A549 (cell line): Measurements from ENCODE around the gene UBR7. TPM values are rescaled to one million over a fixed set of nuclear protein-coding genes. Genes with fewer than 3 reads are reported as not detected.

Experiments
- ATAC-seq, 2 experiments: fragments of 200-7000 bp in 1 of 2; fragments of >200 bp in 1 of 2; cut with Nextera tagmentation in 1 of 2; cut with Tn5 transposase in 1 of 2; 3 replicates each; pipeline versions ENCODE4 v1.8.0 to v1.9.1; 2018 to 2020; ENCODE audit warnings: mild to moderate bottlenecking in 1 of 2, moderate library complexity in 1 of 2
- CTCF ChIA-PET: fragments of 300-600 bp; sonication (Branson Sonifier 250); formaldehyde crosslinking; extraction: SDS; loops from one replicate; lab custom pipeline; 2021; ENCODE audit warnings: antibody characterized with exemption, inconsistent platforms; lab: Yijun Ruan, JAX
- POLR2A ChIA-PET: fragments of 350-600 bp; formaldehyde crosslinking; extraction: SDS; loops from one replicate; lab custom pipeline; 2021; ENCODE audit warnings: antibody characterized with exemption, inconsistent platforms; lab: Yijun Ruan, JAX
- DNase-seq, 2 experiments: peaks; one replicate each; pipeline versions ENCODE4 v3.0.0 to v3.0.0-alpha.2; 2011 to 2016; ENCODE audit warnings: low read depth in 1 of 2, low spot score in 1 of 2
- FAIRE-seq: peaks from 2 replicates; lab custom pipeline; 2011; peaks lifted over from hg19 to GRCh38; lab: Jason Lieb, UNC
- H3K27ac ChIP-seq, 2 experiments: fragments of >200 bp; sonication (Bioruptor Twin); formaldehyde crosslinking; 3 replicates each; pipeline ENCODE4 v1.5.1; 2016 to 2017
- H3K4me1 ChIP-seq: fragments of >200 bp; sonication (Bioruptor Twin); formaldehyde crosslinking; 3 replicates; pipeline ENCODE4 v1.6.1; 2016
- H3K4me2 ChIP-seq: fragments of >200 bp; sonication (Bioruptor Twin); formaldehyde crosslinking; 3 replicates; pipeline ENCODE4 v1.6.1; 2016
- H3K4me3 ChIP-seq: fragments of >200 bp; sonication (Bioruptor Twin); formaldehyde crosslinking; 3 replicates; pipeline ENCODE4 v1.5.1; 2016
- H3K9me3 ChIP-seq: fragments of >200 bp; sonication (Bioruptor Twin); formaldehyde crosslinking; 3 replicates; pipeline ENCODE4 v1.6.1; 2016
- CBX8 ChIP-seq: fragments of 200-600 bp; sonication (generic); IDR thresholded peaks from 2 replicates; pipeline ENCODE4 v1.6.1; 2016
- CHD2 ChIP-seq: fragments of 150-350 bp; IDR thresholded peaks from 2 replicates; pipeline ENCODE4 v1.6.1; 2014; ENCODE audit warnings: low read length; ENCODE audit not compliant: partially characterized antibody
- EHF ChIP-seq: fragments of 250-450 bp; sonication (Bioruptor Pico); IDR thresholded peaks from 2 replicates; pipeline ENCODE4 v1.5.0; 2020; ENCODE audit warnings: mild to moderate bottlenecking
- HEYL ChIP-seq: fragments of 250-450 bp; sonication (Bioruptor Pico); IDR thresholded peaks from 2 replicates; pipeline ENCODE4 v1.8.0; 2021; ENCODE audit warnings: mild to moderate bottlenecking, moderate library complexity
- KDM5A ChIP-seq: fragments of 200-600 bp; sonication (generic); IDR thresholded peaks from 2 replicates; pipeline ENCODE4 v1.6.1; 2016; ENCODE audit warnings: antibody characterized with exemption, mild to moderate bottlenecking
- MAFK ChIP-seq: fragments of 450-650 bp; IDR thresholded peaks from 2 replicates; pipeline ENCODE4 v1.6.1; 2014; ENCODE audit not compliant: partially characterized antibody
- MYC ChIP-seq: IDR thresholded peaks from 2 replicates; pipeline ENCODE4 v1.6.1; 2012; ENCODE audit warnings: mild to moderate bottlenecking, inconsistent platforms, low read length, improper control_type of control experiment, borderline replicate concordance
- NFE2L2 ChIP-seq: fragments of 150-350 bp; conservative IDR thresholded peaks from 2 replicates; pipeline ENCODE4 v1.6.1; 2014; ENCODE audit warnings: low read length
- NR3C1 ChIP-seq: fragments of >200 bp; sonication (Bioruptor Twin); formaldehyde crosslinking; IDR thresholded peaks from 3 replicates; pipeline ENCODE4 v1.6.1; 2017
- PBX3 ChIP-seq: IDR thresholded peaks from 2 replicates; pipeline ENCODE4 v1.6.1; 2012
- RAD21 ChIP-seq, 2 experiments: fragments of >200 bp in 1 of 2; sonication (Bioruptor Twin) in 1 of 2; formaldehyde crosslinking in 1 of 2; IDR thresholded peaks in 1 of 2; conservative IDR thresholded peaks in 1 of 2; 2 replicates in 1 of 2; 3 replicates in 1 of 2; pipeline ENCODE4 v1.6.1; 2012 to 2018; ENCODE audit warnings: inconsistent platforms in 1 of 2
- SMC3 ChIP-seq: fragments of >200 bp; sonication (Bioruptor Twin); formaldehyde crosslinking; IDR thresholded peaks from 3 replicates; pipeline ENCODE4 v1.6.1; 2018; ENCODE audit warnings: inconsistent platforms
- SREBF2 ChIP-seq: fragments of 450-650 bp; IDR thresholded peaks from 2 replicates; pipeline ENCODE4 v1.6.1; 2014; ENCODE audit warnings: mild to moderate bottlenecking, moderate library complexity
- TFCP2L1 ChIP-seq: fragments of 250-450 bp; sonication (Bioruptor Pico); IDR thresholded peaks from 2 replicates; pipeline ENCODE4 v1.5.0; 2021; ENCODE audit warnings: mild to moderate bottlenecking
- ZNF302 ChIP-seq: fragments of 250-450 bp; sonication (Bioruptor Pico); IDR thresholded peaks from 2 replicates; pipeline ENCODE4 v1.9.0; 2021; ENCODE audit warnings: inconsistent platforms, mild to moderate bottlenecking, moderate library complexity
- WGBS: methylation state at CpG from one replicate; pipeline ENCODE4 v1.1.6; 2017; ENCODE audit errors: missing lambda C conversion rate; 5-methylcytosine and 5-hydroxymethylcytosine counted together
- polyA plus RNA-seq, 4 experiments: library from polyadenylated mRNA; depleted of rRNA in 3 of 4; stranded (reverse); fragments of >200 nt; fragmentation: RNase III in 1 of 4; extraction: RNeasy Plus Mini Kit Qiagen cat#74134 plus additional on column Dnase treatment in 1 of 4; gene quantifications; 2 replicates in 3 of 4; 3 replicates in 1 of 4; pipeline ENCODE4 v1.2.3, GENCODE V29; 2011 to 2017
- TF ChIP-seq, protein P1 (sequence below): fragments of >200 bp; sonication (Bioruptor Twin); formaldehyde crosslinking; IDR thresholded peaks from 3 replicates; pipeline ENCODE4 v1.5.1; 2016

The UBR7 gene
- polyA plus RNA-seq, 2 of the 4 experiments (the other 2 are of a cell fraction): 37.0 to 40.4 TPM

DNA sequence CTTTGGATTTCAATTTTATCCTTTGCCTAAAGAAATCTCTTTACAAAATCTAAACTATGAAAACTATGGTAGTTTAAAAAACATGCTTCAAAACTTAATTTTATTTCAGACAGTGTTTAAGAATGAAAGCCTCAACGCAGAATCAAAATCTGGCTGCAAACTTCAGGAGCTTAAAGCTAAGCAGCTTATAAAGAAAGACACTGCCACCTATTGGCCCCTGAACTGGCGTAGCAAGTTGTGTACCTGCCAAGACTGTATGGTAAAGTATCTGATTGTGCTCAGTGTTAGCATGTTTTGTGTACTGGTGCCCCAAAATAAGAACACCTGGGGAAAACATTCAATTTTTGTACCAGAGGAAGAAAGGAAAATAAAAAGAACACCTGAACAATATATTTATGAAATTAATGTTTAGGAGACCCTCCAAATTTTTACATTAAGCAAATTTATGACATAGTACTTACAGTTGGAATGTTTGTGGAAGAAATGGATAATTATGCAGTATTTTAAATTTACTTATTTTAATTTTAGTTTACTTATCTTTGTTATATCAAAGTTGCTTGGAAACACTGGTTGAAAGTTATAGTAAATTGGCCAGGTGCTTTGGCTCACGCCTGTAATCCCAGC is 12.2 kb downstream of the UBR7 start:
- CTCF ChIA-PET: interaction anchor here (0.6 to 5.3 kb wide), 21 partner anchors 8 to 608 kb away, joined by 3 to 33 read pairs (median 4); partner anchors contain the start of genes GON7, LYSET, MOAP1 and UBR7
- H3K4me2 ChIP-seq: no peak overlapping the region
- H3K27ac ChIP-seq: no peak overlapping the region
- DNase-seq: peak; percentile 54 to 80
- H3K9me3 ChIP-seq: no peaks in the 10 kb centered on the region
- ATAC-seq: peak; percentile 94 to 95
- H3K4me3 ChIP-seq: no peak overlapping the region
- POLR2A ChIA-PET: interaction anchor here (0.8 to 1.0 kb wide), 2 partner anchors 12 to 1151 kb away, joined by 3 to 6 read pairs; partner anchors contain the start of genes GON7 and UBR7
- TF ChIP-seq, protein P1, sequence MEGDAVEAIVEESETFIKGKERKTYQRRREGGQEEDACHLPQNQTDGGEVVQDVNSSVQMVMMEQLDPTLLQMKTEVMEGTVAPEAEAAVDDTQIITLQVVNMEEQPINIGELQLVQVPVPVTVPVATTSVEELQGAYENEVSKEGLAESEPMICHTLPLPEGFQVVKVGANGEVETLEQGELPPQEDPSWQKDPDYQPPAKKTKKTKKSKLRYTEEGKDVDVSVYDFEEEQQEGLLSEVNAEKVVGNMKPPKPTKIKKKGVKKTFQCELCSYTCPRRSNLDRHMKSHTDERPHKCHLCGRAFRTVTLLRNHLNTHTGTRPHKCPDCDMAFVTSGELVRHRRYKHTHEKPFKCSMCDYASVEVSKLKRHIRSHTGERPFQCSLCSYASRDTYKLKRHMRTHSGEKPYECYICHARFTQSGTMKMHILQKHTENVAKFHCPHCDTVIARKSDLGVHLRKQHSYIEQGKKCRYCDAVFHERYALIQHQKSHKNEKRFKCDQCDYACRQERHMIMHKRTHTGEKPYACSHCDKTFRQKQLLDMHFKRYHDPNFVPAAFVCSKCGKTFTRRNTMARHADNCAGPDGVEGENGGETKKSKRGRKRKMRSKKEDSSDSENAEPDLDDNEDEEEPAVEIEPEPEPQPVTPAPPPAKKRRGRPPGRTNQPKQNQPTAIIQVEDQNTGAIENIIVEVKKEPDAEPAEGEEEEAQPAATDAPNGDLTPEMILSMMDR: peak; percentile 72
- TF ChIP-seq SMC3 (peak; percentile 44; the same call in 2 of the 3 replicates), MAFK (no peak), TFCP2L1 (no peak), RAD21 (conservative IDR thresholded peaks at IDR 0.05 in 1 of 2, IDR thresholded peaks at IDR 0.05 in 1 of 2) (peak; percentile 68 to 72), EHF (CRISPR knock-in tag) (no peak)
- TF ChIP-seq, all 56 proteins: peak for 3
- no peak for FAIRE-seq
- WGBS: 57% methylated on average over 3 of the region's 3 CpGs
- H3K4me1 ChIP-seq: no peaks in the 10 kb centered on the region

GRCh38 chr14:93220509-93220908 is 13.5 kb downstream of the UBR7 start:
- CTCF ChIA-PET: interaction anchor here (1.0 to 5.3 kb wide), 3 partner anchors 11 to 43 kb away, joined by 3 to 33 read pairs (median 13); partner anchors contain the start of genes GON7 and UBR7
- no peak for TF ChIP-seq SREBF2
- FAIRE-seq (no peak), ATAC-seq (no peak), DNase-seq (no peak)
- no peaks in the 10 kb centered on the region for H3K4me1 ChIP-seq
- no peak overlapping the region for H3K27ac ChIP-seq
- POLR2A ChIA-PET: no interaction called here
- no peak overlapping the region for H3K4me3 ChIP-seq
- no peaks in the 10 kb centered on the region for H3K9me3 ChIP-seq
- no peak overlapping the region for H3K4me2 ChIP-seq

DNA sequence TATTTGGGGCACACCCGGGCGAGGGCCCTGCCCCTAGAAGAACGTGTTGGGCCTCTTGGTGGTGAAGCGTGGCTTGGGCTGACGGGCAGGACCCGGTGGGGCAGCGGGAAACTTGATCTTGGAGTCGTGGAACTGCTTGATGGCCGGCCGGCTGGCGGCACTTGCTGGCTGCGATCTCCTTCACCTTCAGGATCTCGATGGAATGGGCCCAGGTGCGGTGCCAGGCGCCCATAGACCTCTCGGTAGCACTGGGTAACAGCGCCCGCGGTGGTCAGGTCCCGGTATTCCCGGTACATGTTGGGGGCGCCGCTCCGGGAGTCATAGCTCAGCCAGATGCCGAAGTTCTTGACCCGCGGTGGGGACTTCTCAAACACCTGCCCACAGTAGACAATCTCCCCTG is 16.5 kb downstream of the UBR7 start:
- no peak for FAIRE-seq
- ChIA-PET POLR2A (interaction anchor here (0.7 kb wide), 1 partner anchor 1041 kb away, joined by 4 read pairs; no protein-coding TSS in a partner anchor), CTCF (interaction anchor here (0.7 kb wide), 1 partner anchor 1234 kb away, joined by 4 read pairs; no protein-coding TSS in a partner anchor)

GRCh38 chr14:93228550-93228949 is 21.5 kb downstream of the UBR7 start:
- H3K4me2 ChIP-seq: no peak overlapping the region
- TF ChIP-seq PBX3 (no peak), CHD2 (no peak), MAFK (peak; percentile 74), ZNF302 (CRISPR knock-in tag) (no peak), HEYL (CRISPR knock-in tag) (no peak)
- TF ChIP-seq, protein P1: no peak
- TF ChIP-seq, all 56 proteins: peak for 1
- H3K27ac ChIP-seq: no peak overlapping the region
- no peak overlapping the region for H3K4me3 ChIP-seq
- FAIRE-seq: no peak
- no peaks in the 10 kb centered on the region for H3K4me1 ChIP-seq
- WGBS: 98% methylated on average over 8 of the region's 8 CpGs
- no peak for ATAC-seq
- no peak for DNase-seq
- ChIA-PET CTCF (interaction anchor here (1.0 to 2.1 kb wide), 2 partner anchors 9 to 21 kb away, joined by 3 to 9 read pairs; partner anchors contain the start of genes GON7 and UBR7), POLR2A (no interaction called here)
- no peaks in the 10 kb centered on the region for H3K9me3 ChIP-seq

More for the DNA sequence above, 16.5 kb downstream of the UBR7 start:
- Histone ChIP-seq H3K4me1 (no peaks in the 10 kb centered on the region), H3K9me3 (no peaks in the 10 kb centered on the region), H3K4me3 (no peak overlapping the region), H3K4me2 (no peak overlapping the region), H3K27ac (no peak overlapping the region)
- TF ChIP-seq MYC (no peak), NFE2L2 (no peak), KDM5A (no peak), CBX8 (no peak), RAD21 (conservative IDR thresholded peaks at IDR 0.05 in 1 of 2, IDR thresholded peaks at IDR 0.05 in 1 of 2) (no peak), NR3C1 (no peak)
- no peak for ATAC-seq
- WGBS: 95% methylated on average over 25 of the region's 27 CpGs
- no peak for DNase-seq
